GM12865 (cell line): ENCODE results near the gene TSPEAR.

ENCODE experiments used
- DNase-seq: peaks from one replicate; pipeline ENCODE4 v3.0.0; 2010; ENCODE audit warnings: low read depth
- H3K4me3 ChIP-seq: 2 replicates; pipeline ENCODE4 v1.5.1; 2011; ENCODE audit warnings: mild to moderate bottlenecking, low read depth, low read length, control low read depth
- TF ChIP-seq, protein P1 (sequence below): IDR thresholded peaks from 2 replicates; pipeline ENCODE4 v1.5.1; 2011; ENCODE audit warnings: low read length, control low read depth, low read depth, inconsistent platforms; ENCODE audit not compliant: insufficient read depth; ENCODE audit errors: missing control alignments

Gene TSPEAR

DNA sequence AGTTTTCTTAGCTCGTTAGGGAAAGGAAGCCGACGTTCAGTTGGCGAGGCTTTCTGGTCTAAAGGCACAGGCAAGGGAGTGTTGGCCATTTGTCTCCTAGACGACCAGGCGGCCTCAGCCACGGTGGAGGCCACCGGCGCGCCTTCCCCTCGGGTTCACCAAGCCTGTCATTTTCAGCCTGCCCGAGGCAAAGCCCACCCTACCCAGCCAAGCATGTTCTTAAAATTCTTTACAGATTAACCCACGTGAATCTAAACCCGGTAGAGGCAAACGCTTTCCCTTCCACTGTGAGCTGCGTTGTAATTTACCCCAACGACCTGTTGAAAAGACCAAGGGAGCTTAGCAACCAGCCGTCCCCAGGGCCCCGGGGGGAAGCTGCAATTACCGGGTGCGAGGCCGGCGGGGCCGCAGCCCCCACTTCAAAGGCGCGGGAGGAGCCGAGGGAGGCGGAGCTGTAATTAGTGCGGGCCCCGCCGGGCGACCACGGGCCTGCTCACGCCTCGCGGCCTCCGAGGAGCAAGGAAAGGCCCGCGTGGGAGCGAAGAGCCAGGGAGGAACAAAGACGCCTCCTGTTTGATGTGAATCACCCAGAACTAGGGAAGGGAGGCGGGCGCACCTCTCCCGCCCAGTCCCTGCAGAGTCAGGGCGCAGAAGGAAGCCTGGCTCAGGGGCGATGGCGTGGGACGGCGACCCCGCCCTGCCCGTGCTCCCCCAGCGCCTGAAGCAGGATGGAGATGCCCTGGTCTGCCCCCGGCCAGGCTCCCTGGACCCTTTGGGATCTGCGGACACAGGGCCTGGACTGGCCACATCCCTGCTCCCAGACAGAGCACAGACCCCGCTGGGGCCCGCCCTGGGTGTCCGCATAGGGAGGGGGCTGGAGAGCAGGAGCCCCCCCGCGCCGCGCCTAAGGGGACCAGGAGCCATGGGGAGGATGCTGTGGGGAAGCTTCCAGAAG, 12.1 kb upstream of the TSPEAR start:
- H3K4me3 ChIP-seq: no peak overlapping the region
- DNase-seq: no peak
- TF ChIP-seq, protein P1, sequence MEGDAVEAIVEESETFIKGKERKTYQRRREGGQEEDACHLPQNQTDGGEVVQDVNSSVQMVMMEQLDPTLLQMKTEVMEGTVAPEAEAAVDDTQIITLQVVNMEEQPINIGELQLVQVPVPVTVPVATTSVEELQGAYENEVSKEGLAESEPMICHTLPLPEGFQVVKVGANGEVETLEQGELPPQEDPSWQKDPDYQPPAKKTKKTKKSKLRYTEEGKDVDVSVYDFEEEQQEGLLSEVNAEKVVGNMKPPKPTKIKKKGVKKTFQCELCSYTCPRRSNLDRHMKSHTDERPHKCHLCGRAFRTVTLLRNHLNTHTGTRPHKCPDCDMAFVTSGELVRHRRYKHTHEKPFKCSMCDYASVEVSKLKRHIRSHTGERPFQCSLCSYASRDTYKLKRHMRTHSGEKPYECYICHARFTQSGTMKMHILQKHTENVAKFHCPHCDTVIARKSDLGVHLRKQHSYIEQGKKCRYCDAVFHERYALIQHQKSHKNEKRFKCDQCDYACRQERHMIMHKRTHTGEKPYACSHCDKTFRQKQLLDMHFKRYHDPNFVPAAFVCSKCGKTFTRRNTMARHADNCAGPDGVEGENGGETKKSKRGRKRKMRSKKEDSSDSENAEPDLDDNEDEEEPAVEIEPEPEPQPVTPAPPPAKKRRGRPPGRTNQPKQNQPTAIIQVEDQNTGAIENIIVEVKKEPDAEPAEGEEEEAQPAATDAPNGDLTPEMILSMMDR: no peak

DNA sequence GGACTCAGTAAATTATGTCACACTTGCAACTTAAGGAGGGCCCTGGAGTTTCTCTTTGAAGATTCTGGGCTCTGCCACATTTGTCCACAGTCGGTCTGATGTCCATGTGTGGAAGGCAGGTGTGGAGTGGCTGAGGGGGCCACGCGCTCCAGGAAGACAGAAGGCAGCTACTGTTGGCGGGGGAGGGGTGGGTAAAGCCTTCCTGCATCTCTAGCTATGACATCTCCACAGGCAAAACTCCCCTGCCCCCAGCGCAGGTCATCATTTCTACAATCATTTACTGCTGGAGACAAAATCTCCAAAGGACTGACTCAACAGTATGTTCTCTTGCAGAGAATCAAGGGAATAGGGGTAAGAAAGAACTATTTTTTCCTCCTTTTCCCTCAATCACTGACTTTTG, 11.4 kb upstream of the TSPEAR start:
- H3K4me3 ChIP-seq: no peak overlapping the region
- no peak for DNase-seq
- TF ChIP-seq, protein P1: no peak

DNA sequence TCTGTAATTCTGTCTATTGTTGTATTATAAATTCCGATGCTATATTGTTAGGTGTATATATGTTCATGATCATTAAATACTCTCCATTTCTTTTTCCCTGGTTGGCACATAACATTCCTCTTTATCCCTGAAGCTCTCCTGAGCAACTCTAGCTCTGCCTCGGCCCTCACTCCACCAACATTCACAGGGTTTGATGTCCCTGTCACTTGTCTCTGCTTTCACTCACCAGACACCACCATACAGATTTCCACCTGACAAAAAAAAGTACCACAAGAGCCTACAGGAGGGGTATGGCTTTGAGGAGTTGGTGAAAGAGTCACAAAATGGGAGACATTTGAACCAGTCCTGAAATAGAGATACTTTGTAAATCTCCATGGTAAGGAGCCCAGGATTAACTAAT, 8.8 kb upstream of the TSPEAR start:
- no peak overlapping the region for H3K4me3 ChIP-seq
- TF ChIP-seq, protein P1: no peak
- DNase-seq: no peak

DNA sequence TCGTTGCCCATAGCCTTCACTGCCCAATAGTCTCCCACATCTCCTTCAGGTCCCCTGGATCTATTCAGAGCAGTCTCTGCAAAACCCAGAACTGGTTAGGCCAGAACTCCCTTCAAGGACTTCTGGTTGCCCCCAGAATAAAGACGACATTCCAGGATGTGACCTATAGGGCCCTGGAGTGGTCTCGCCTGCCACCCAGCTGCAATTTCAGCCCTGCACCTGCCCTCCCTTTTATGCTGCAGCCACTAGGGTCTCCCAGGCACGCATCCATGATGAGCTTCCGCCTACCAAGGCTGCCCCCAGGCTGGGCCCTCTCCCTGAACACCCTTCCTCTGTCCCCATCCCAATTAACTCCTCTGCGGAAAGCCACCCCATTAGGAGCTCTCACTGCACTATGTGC, 7.2 kb upstream of the TSPEAR start:
- no peak for DNase-seq
- TF ChIP-seq, protein P1: peak; percentile 11

GRCh38 chr21:44718093-44718492, 6.7 kb upstream of the TSPEAR start:
- H3K4me3 ChIP-seq: no peak overlapping the region
- TF ChIP-seq, protein P1: no peak
- no peak for DNase-seq

More for the DNA sequence above, 7.2 kb upstream of the TSPEAR start:
- no peak overlapping the region for H3K4me3 ChIP-seq

GRCh38 chr21:44716984-44717383, 5.6 kb upstream of the TSPEAR start:
- TF ChIP-seq, protein P1: no peak
- no peak for DNase-seq

More at GRCh38 chr21:44716984-44717383, 5.6 kb upstream of the TSPEAR start:
- no peak overlapping the region for H3K4me3 ChIP-seq
